K562 (cell line): Measurements from ENCODE around the gene CAPN5. TPM values are rescaled to one million over a fixed set of nuclear protein-coding genes. Genes with fewer than 3 reads are reported as not detected.

Experiments
- ATAC-seq: fragments of 200-7000 bp; cut with Tn5 transposase; 3 replicates; pipeline ENCODE4 v1.9.1; 2020; ENCODE audit warnings: moderate library complexity
- BruUV-seq: library from RNA; stranded (reverse); fragments of 400-500 nt; replicated peaks from 2 replicates; lab custom pipeline; 2021; lab: Mats Ljungman, UMichigan
- CTCF ChIA-PET: fragments of 300-600 bp; formaldehyde crosslinking; extraction: SDS; loops from one replicate; lab custom pipeline; 2021; ENCODE audit warnings: low intra/inter-chr PET ratio; lab: Yijun Ruan, JAX
- POLR2A ChIA-PET: fragments of 300-600, 350-650 bp; sonication (Branson Sonifier 250); formaldehyde crosslinking; extraction: SDS; loops from one replicate; lab custom pipeline; 2021; ENCODE audit warnings: antibody characterized with exemption, inconsistent platforms; lab: Yijun Ruan, JAX
- DNase-seq, 4 experiments: peaks; one replicate each; pipeline versions ENCODE4 v3.0.0 to v3.0.0-alpha.2; 2011 to 2018; ENCODE audit warnings: low spot score in 3 of 4, mixed read lengths in 3 of 4; ENCODE audit errors: extremely low read depth in 1 of 4
- FAIRE-seq: peaks from 2 replicates; lab custom pipeline; 2011; peaks lifted over from hg19 to GRCh38; lab: Jason Lieb, UNC
- H2AFZ ChIP-seq: 2 replicates; pipeline ENCODE4 v1.6.0; 2011; ENCODE audit warnings: low read depth, low read length, control low read depth, inconsistent platforms
- H3K27ac ChIP-seq: fragments of 200-600 bp; 3 replicates; pipeline ENCODE4 v1.8.0; 2011; ENCODE audit warnings: low read depth, mild to moderate bottlenecking, control low read depth, inconsistent platforms, low read length, moderate library complexity, mixed read lengths; ENCODE audit errors: extremely low read depth
- H3K27me3 ChIP-seq, 2 experiments: fragments of 300-600 bp in 1 of 2; 2 replicates in 1 of 2; 3 replicates in 1 of 2; pipeline versions ENCODE4 v1.6.0 to v1.8.0; 2011; ENCODE audit warnings: inconsistent platforms in 2 of 2, low read length in 2 of 2, mild to moderate bottlenecking in 1 of 2, mixed read lengths in 1 of 2, moderate library complexity in 1 of 2; ENCODE audit not compliant: control insufficient read depth in 2 of 2, insufficient read depth in 2 of 2
- H3K36me3 ChIP-seq: fragments of 300-600 bp; 3 replicates; pipeline ENCODE4 v1.8.0; 2011; ENCODE audit warnings: mild to moderate bottlenecking, low read length, inconsistent platforms; ENCODE audit not compliant: control insufficient read depth, insufficient read depth
- H3K4me1 ChIP-seq, 2 experiments: fragments of 200-600 bp in 1 of 2; replicated peaks in 1 of 2; 2 replicates in 1 of 2; 3 replicates in 1 of 2; pipeline versions ENCODE4 v1.5.1 to v1.8.0; 2011; ENCODE audit warnings: inconsistent platforms in 2 of 2, low read length in 2 of 2, mild to moderate bottlenecking in 1 of 2, mixed read lengths in 1 of 2, moderate library complexity in 1 of 2; ENCODE audit not compliant: control insufficient read depth in 2 of 2, insufficient read depth in 2 of 2
- H3K4me2 ChIP-seq: 2 replicates; pipeline ENCODE4 v1.6.1; 2011; ENCODE audit warnings: low read length, control low read depth, inconsistent platforms, mixed read lengths; ENCODE audit not compliant: insufficient read depth
- H3K4me3 ChIP-seq: fragments of 200-600 bp; sonication (generic), shearing (Covaris generic); 2 replicates; pipeline ENCODE4 v1.5.1; 2016; ENCODE audit warnings: control low read depth, inconsistent platforms
- H3K79me2 ChIP-seq: fragments of 200-600 bp; 3 replicates; pipeline ENCODE4 v1.8.0; 2011; ENCODE audit warnings: low read length, inconsistent platforms; ENCODE audit not compliant: control insufficient read depth, insufficient read depth
- H3K9ac ChIP-seq, 2 experiments: 2 replicates each; pipeline versions ENCODE4 v1.6.0 to v1.6.1; 2011; ENCODE audit warnings: low read depth in 2 of 2, low read length in 2 of 2, control low read depth in 1 of 2, inconsistent platforms in 1 of 2, mild to moderate bottlenecking in 1 of 2, mixed read lengths in 1 of 2; ENCODE audit not compliant: insufficient read depth in 1 of 2
- H3K9me1 ChIP-seq: one replicate; pipeline ENCODE4 v1.6.0; 2011; ENCODE audit warnings: inconsistent platforms, mild to moderate bottlenecking, low read length, moderate library complexity; ENCODE audit not compliant: control insufficient read depth, insufficient read depth
- H3K9me3 ChIP-seq: replicated peaks from 2 replicates; pipeline ENCODE4 v1.5.1; 2011; ENCODE audit warnings: low read depth, low read length, inconsistent platforms; ENCODE audit not compliant: control insufficient read depth, insufficient read depth
- H4K20me1 ChIP-seq: replicated peaks from 2 replicates; pipeline ENCODE4 v1.6.1; 2011; ENCODE audit warnings: low read length, inconsistent platforms, mixed read lengths; ENCODE audit not compliant: control insufficient read depth, insufficient read depth
- CBX5 ChIP-seq: IDR thresholded peaks from 2 replicates; pipeline ENCODE4 v1.6.1; 2014; ENCODE audit warnings: low read depth, borderline replicate concordance
- HNRNPH1 ChIP-seq: fragments of 200-400 bp; formaldehyde crosslinking; optimal IDR thresholded peaks from 2 replicates; pipeline ENCODE3; 2017; ENCODE audit warnings: low read depth, mild to moderate bottlenecking, low read length, moderate library complexity
- ILF3 ChIP-seq: fragments of 450-650 bp; IDR thresholded peaks from 2 replicates; pipeline ENCODE4 v1.6.1; 2018; ENCODE audit warnings: antibody characterized with exemption, mild to moderate bottlenecking, moderate library complexity, borderline replicate concordance
- KLF1 ChIP-seq: fragments of 450-650 bp; IDR thresholded peaks from 2 replicates; pipeline ENCODE4 v1.6.1; 2016; ENCODE audit warnings: missing genetic modification characterization, missing compliant biosample characterization
- LEF1 ChIP-seq: fragments of 450-650 bp; IDR thresholded peaks from 2 replicates; pipeline ENCODE4 v1.6.1; 2016; ENCODE audit warnings: mild to moderate bottlenecking
- NELFE ChIP-seq: IDR thresholded peaks from 2 replicates; pipeline ENCODE4 v1.6.1; 2011; ENCODE audit warnings: mild to moderate bottlenecking; ENCODE audit not compliant: insufficient read depth, insufficient read length
- NFXL1 ChIP-seq: fragments of 450-650 bp; formaldehyde crosslinking; IDR thresholded peaks from 2 replicates; pipeline ENCODE4 v1.4.0; 2021; ENCODE audit warnings: mild to moderate bottlenecking
- PRPF4 ChIP-seq: fragments of 200-400 bp; formaldehyde crosslinking; IDR thresholded peaks from one replicate; pipeline ENCODE4 v1.6.1; 2017; ENCODE audit warnings: low read length, low read depth, mild to moderate bottlenecking; ENCODE audit not compliant: insufficient read depth, poor library complexity, severe bottlenecking
- SAFB ChIP-seq: fragments of 200-400 bp; formaldehyde crosslinking; IDR thresholded peaks from 2 replicates; pipeline ENCODE4 v1.6.1; 2017; ENCODE audit warnings: low read depth, low read length, borderline replicate concordance
- TARDBP ChIP-seq: fragments of 450-650 bp; IDR thresholded peaks from 2 replicates; pipeline ENCODE4 v1.6.1; 2016
- TEAD1 ChIP-seq, 2 experiments: fragments of 450-650 bp in 1 of 2; sonication (generic) in 1 of 2; formaldehyde crosslinking; IDR thresholded peaks; 2 replicates each; pipeline versions ENCODE4 v1.4.0 to v1.8.0; 2020 to 2022; ENCODE audit warnings: mild to moderate bottlenecking in 2 of 2, missing genetic modification reagents in 1 of 2
- ZNF217 ChIP-seq: sonication (generic); formaldehyde crosslinking; IDR thresholded peaks from 2 replicates; pipeline ENCODE4 v1.8.0; 2022; ENCODE audit warnings: mild to moderate bottlenecking, missing genetic modification reagents
- ZNF408 ChIP-seq: fragments of 250-450 bp; sonication (Bioruptor Pico); IDR thresholded peaks from 2 replicates; pipeline ENCODE4 v1.4.0; 2020; ENCODE audit warnings: low read depth, mild to moderate bottlenecking, moderate library complexity
- ZNF444 ChIP-seq: fragments of 250-450 bp; sonication (Bioruptor Pico); IDR thresholded peaks from 2 replicates; pipeline ENCODE4 v1.4.0; 2020; ENCODE audit warnings: mild to moderate bottlenecking, moderate library complexity
- ZNF668 ChIP-seq: fragments of 250-450 bp; sonication (Bioruptor Pico); IDR thresholded peaks from 2 replicates; pipeline ENCODE4 v1.8.0; 2022; ENCODE audit warnings: mild to moderate bottlenecking, inconsistent platforms
- ZSCAN32 ChIP-seq: fragments of 450-650 bp; formaldehyde crosslinking; IDR thresholded peaks from 2 replicates; pipeline ENCODE4 v1.4.0; 2020; ENCODE audit warnings: mild to moderate bottlenecking, moderate library complexity
- WGBS: fragments of 100-300 bp; shearing (Covaris generic); methylation state at CpG from one replicate; pipeline ENCODE4 v1.1.6; 2016; ENCODE audit warnings: low coverage, mixed read lengths; ENCODE audit not compliant: insufficient coverage; ENCODE audit errors: missing lambda C conversion rate; 5-methylcytosine and 5-hydroxymethylcytosine counted together
- in situ Hi-C: fragments of 300-500 bp; cut with MboI; formaldehyde crosslinking; loops from 4 replicates; pipeline ENCODE4 v1.15.0; 2018; ENCODE audit warnings: inconsistent platforms, mixed read lengths
- intact Hi-C: fragments of 100-400 bp; cut with micrococcal nuclease; formaldehyde crosslinking; loops from 2 replicates; pipeline ENCODE4 v1.14.2; 2022
- polyA plus RNA-seq, 8 experiments: library from polyadenylated mRNA; depleted of rRNA in 4 of 8; stranded (reverse) in 5 of 8; unstranded in 3 of 8; fragments of >200 nt; fragmentation: Nextera tagmentation in 2 of 8; fragmentation: Illumina TruSeq in 1 of 8; extraction: Ambion mirVana in 2 of 8; extraction: Trizol in 1 of 8; gene quantifications; 2 replicates each; pipeline versions ENCODE4 v1.2.1 to v1.2.3, GENCODE V29; 2011 to 2014; ENCODE audit warnings: inconsistent platforms in 1 of 8, missing spikeins in 1 of 8
- total RNA-seq, 7 experiments: library from RNA; depleted of rRNA in 6 of 7; stranded (reverse); fragments of >200 nt in 6 of 7; fragmentation: Illumina TruSeq in 2 of 7; extraction: Trizol in 2 of 7; gene quantifications; 2 replicates each; pipeline versions ENCODE4 v1.2.1 to v1.2.3, GENCODE V29; 2011 to 2021; ENCODE audit warnings: low replicate concordance in 1 of 7
- TF ChIP-seq, protein P1 (sequence below): fragments of 450-650 bp; conservative IDR thresholded peaks from 2 replicates; pipeline ENCODE4 v1.6.1; 2016; ENCODE audit warnings: missing genetic modification characterization, low read depth, mild to moderate bottlenecking, control low read depth, missing compliant biosample characterization

The CAPN5 gene
- total and polyA plus RNA-seq, 9 of the 15 experiments (the other 6 are each of a cell fraction or from before 2014, with no cell fraction given): 0.04 to 0.44 (median 0.14) TPM; not detected in 2

DNA sequence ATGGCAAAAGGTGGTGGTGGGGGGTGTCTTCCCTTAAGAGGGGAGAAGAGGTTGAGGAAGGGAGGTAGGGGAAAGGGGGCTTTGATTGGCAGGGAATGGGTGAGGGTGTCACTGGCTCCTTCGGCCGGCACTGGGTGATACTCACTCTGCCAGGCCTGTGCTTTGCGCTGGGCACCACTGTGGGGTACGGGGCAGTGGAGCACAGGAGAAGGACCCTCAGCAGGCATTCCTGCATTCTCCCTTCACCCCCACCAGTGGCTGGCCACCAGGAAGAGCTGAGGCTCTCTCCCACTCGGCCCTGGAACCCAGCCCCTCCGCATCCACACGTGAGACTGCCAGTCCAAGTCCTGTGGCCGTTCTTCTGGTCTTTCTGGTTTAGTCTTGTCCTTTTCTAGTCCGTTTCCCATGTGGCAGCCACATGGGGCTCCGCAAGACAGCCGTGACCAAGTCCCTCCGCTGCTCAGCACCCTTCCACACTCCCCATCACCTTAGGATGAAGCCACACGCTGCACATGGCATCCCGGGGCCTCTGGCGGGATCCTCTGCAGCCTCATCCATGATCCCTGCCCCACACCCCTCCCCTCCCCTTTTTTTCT, 8.0 kb downstream of the CAPN5 start:
- no peak for FAIRE-seq
- H3K9ac ChIP-seq: no peak overlapping the region; a peak in 1 of 4 replicates
- H3K27me3 ChIP-seq: peaks cover 5 to 56% of the 10 kb centered on the region in 2 experiments; a peak in 3 of 5 replicates
- H3K27ac ChIP-seq: no peak overlapping the region
- TF ChIP-seq TARDBP (no peak), ZNF444 (CRISPR knock-in tag) (no peak), ZNF217 (CRISPR knock-in tag) (no peak), ZNF668 (no peak), PRPF4 (no peak), CBX5 (no peak), HNRNPH1 (no peak), NFXL1 (CRISPR knock-in tag) (no peak), ILF3 (no peak), SAFB (no peak), NELFE (no peak), KLF1 (no peak), TEAD1 (CRISPR knock-in tag; IDR thresholded peaks at IDR 0.05) (no peak), ZSCAN32 (CRISPR knock-in tag) (no peak), ZNF408 (CRISPR knock-in tag) (no peak), LEF1 (no peak)
- TF ChIP-seq, protein P1, sequence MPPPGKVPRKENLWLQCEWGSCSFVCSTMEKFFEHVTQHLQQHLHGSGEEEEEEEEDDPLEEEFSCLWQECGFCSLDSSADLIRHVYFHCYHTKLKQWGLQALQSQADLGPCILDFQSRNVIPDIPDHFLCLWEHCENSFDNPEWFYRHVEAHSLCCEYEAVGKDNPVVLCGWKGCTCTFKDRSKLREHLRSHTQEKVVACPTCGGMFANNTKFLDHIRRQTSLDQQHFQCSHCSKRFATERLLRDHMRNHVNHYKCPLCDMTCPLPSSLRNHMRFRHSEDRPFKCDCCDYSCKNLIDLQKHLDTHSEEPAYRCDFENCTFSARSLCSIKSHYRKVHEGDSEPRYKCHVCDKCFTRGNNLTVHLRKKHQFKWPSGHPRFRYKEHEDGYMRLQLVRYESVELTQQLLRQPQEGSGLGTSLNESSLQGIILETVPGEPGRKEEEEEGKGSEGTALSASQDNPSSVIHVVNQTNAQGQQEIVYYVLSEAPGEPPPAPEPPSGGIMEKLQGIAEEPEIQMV (tag): no peak
- in situ Hi-C loops (no loop called here), intact Hi-C loops (no loop called here)
- peaks cover 0 to 17% of the 10 kb centered on the region in 2 experiments; a peak in 3 of 5 replicates for H3K4me1 ChIP-seq
- ATAC-seq: no peak
- 6% methylated on average over 15 of the region's 15 CpGs for WGBS
- no peak overlapping the region for H2AFZ ChIP-seq
- no peaks in the 10 kb centered on the region for H3K79me2 ChIP-seq
- no TSS peak for BruUV-seq
- peaks cover 19% of the 10 kb centered on the region for H4K20me1 ChIP-seq
- H3K9me3 ChIP-seq: no peaks in the 10 kb centered on the region
- DNase-seq: no peak
- H3K36me3 ChIP-seq: no peaks in the 10 kb centered on the region; the same call in 2 of the 3 replicates
- no peak overlapping the region for H3K4me2 ChIP-seq
- no peak overlapping the region for H3K4me3 ChIP-seq
- CTCF ChIA-PET: no interaction called here
- POLR2A ChIA-PET: interaction anchor here (0.9 kb wide), 1 partner anchor 10 kb away, joined by 3 read pairs; no protein-coding TSS in a partner anchor
- H3K9me1 ChIP-seq: no peaks in the 10 kb centered on the region
